DMS53 treated with DMSO at 0.1 percent for 48 hours (cell line): ENCODE data around the gene NUP214.
A peak's percentile ranks its signal among the peaks of the same experiment; 100 is the strongest.
"Not testable (repeated sequence)": the region's sequence is repeated elsewhere in the genome, so short reads cannot be mapped to it uniquely, and the experiment has no call there.

ENCODE experiments used
- DNase-seq: peaks from one replicate; lab custom pipeline; 2025; ENCODE audit not compliant: unreplicated experiment; lab: John Stamatoyannopoulos, UW

The NUP214 gene

GRCh38 chr9:131227959-131228460 is 102.6 kb downstream of the NUP214 start:
- no peak for DNase-seq

- no peak for DNase-seq
These were observed 103.6 kb downstream of the NUP214 start for GRCh38 chr9:131228988-131229387.

GRCh38 chr9:131233556-131233955 is 108.2 kb downstream of the NUP214 start:
- DNase-seq = no peak

- no peak for DNase-seq
These were observed 108.6 kb downstream of the NUP214 start for GRCh38 chr9:131233995-131234394.

- DNase-seq = no peak
These were observed 109.6 kb downstream of the NUP214 start for GRCh38 chr9:131234799-131235479.

- no peak for DNase-seq
These were observed 110.1 kb downstream of the NUP214 start for GRCh38 chr9:131235480-131235851.

- DNase-seq = no peak
These were observed 110.8 kb downstream of the NUP214 start for GRCh38 chr9:131236161-131236560.

GRCh38 chr9:131236761-131237160 is 111.4 kb downstream of the NUP214 start:
- no peak for DNase-seq

GRCh38 chr9:131237291-131237690 is 111.9 kb downstream of the NUP214 start:
- DNase-seq = no peak

GRCh38 chr9:131237931-131238401 is 112.6 kb downstream of the NUP214 start:
- peak; percentile 61 for DNase-seq

- DNase-seq = no peak
These were observed 113.1 kb downstream of the NUP214 start for GRCh38 chr9:131238402-131239021.

GRCh38 chr9:131239161-131239975 is 114.0 kb downstream of the NUP214 start:
- DNase-seq = no peak

GRCh38 chr9:131240047-131240921 is 114.9 kb downstream of the NUP214 start:
- no peak for DNase-seq

GRCh38 chr9:131244331-131244730 is 118.9 kb downstream of the NUP214 start:
- not testable (repeated sequence) for DNase-seq

GRCh38 chr9:131246618-131247017 is 121.2 kb downstream of the NUP214 start:
- no peak for DNase-seq

GRCh38 chr9:131252120-131252519 is 126.7 kb downstream of the NUP214 start:
- DNase-seq = no peak

GRCh38 chr9:131253891-131254491 is 128.6 kb downstream of the NUP214 start:
- DNase-seq = no peak

- DNase-seq = no peak
These were observed 129.2 kb downstream of the NUP214 start for GRCh38 chr9:131254626-131255025.

- DNase-seq = no peak
These were observed 130.4 kb downstream of the NUP214 start for GRCh38 chr9:131255676-131256197.
